ENCODE measurements around the gene ATP8B1.
A peak's percentile ranks its signal among the peaks of the same experiment; 100 is the strongest.

DNA sequence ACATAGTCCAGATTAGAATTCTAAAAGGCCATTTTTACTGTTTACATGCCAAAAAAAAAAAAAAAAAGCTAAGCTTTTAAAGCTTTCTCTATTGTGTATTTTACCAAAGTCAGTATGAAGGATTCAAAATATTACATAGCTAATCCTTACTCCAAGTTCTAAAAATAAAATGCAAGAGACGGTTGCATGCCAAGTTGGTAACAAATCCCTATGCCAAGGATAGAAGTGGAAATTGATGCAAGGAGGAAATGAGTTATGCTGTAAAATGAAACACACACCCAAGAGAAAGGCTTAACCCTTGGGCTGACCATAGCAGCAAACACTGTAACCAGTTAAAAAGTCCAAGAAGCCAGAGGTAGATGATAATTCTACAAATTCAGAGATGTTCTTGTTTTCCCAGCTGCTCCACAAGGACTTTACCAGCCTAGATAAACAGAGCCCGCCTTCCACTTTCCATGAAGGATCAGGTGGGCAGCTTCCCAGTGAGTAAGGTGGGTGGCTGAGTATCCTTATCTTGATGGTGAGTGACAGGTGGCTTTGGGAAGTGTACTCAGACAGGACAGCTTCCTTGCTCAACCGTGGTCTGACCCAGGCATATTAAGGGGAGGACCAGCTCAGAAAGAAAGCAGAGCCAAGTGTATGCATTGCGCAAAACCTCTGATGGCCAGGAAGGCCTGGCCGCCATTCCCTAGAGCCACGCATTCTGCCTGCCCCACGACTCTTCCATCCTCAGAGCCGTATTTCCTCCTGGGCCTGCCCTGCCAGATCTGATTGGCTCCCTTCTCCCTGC, 34.4 kb downstream of the ATP8B1 start:
- TF ChIP-seq CREB1 (IDR thresholded peaks at IDR 0.05; ENCODE audit: low read depth) (no peak), TEAD4 (IDR thresholded peaks at IDR 0.05) (no peak), EGR1 (IDR thresholded peaks at IDR 0.05) (no peak), ZBTB7A (IDR thresholded peaks at IDR 0.05; ENCODE audit: low read depth) (no peak), YY1 (IDR thresholded peaks at IDR 0.05; ENCODE audit: low read depth) (no peak), CEBPB (IDR thresholded peaks at IDR 0.05) (0 out of 2 replicates have a peak, but pooled peaks have one; percentile 8), TCF12 (IDR thresholded peaks at IDR 0.05; ENCODE audit: low read depth) (no peak), EP300 (IDR thresholded peaks at IDR 0.05; ENCODE audit: borderline replicate concordance) (no peak), FOXM1 (IDR thresholded peaks at IDR 0.05; ENCODE audit: borderline replicate concordance, low read depth) (no peak), RAD21 (IDR thresholded peaks at IDR 0.05; ENCODE audit: low read depth) (no peak)
- TF ChIP-seq, protein P1, sequence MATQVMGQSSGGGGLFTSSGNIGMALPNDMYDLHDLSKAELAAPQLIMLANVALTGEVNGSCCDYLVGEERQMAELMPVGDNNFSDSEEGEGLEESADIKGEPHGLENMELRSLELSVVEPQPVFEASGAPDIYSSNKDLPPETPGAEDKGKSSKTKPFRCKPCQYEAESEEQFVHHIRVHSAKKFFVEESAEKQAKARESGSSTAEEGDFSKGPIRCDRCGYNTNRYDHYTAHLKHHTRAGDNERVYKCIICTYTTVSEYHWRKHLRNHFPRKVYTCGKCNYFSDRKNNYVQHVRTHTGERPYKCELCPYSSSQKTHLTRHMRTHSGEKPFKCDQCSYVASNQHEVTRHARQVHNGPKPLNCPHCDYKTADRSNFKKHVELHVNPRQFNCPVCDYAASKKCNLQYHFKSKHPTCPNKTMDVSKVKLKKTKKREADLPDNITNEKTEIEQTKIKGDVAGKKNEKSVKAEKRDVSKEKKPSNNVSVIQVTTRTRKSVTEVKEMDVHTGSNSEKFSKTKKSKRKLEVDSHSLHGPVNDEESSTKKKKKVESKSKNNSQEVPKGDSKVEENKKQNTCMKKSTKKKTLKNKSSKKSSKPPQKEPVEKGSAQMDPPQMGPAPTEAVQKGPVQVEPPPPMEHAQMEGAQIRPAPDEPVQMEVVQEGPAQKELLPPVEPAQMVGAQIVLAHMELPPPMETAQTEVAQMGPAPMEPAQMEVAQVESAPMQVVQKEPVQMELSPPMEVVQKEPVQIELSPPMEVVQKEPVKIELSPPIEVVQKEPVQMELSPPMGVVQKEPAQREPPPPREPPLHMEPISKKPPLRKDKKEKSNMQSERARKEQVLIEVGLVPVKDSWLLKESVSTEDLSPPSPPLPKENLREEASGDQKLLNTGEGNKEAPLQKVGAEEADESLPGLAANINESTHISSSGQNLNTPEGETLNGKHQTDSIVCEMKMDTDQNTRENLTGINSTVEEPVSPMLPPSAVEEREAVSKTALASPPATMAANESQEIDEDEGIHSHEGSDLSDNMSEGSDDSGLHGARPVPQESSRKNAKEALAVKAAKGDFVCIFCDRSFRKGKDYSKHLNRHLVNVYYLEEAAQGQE (IDR thresholded peaks at IDR 0.05; ENCODE audit: low read depth) = no peak
- TF ChIP-seq, protein P2, sequence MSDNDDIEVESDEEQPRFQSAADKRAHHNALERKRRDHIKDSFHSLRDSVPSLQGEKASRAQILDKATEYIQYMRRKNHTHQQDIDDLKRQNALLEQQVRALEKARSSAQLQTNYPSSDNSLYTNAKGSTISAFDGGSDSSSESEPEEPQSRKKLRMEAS (IDR thresholded peaks at IDR 0.05) = no peak

Data from Ishikawa (cell line).